GM10266 (cell line): ENCODE results near the gene KDM4C.

ENCODE experiments used
- DNase-seq: peaks from one replicate; pipeline ENCODE4 v3.0.0; 2012; ENCODE audit errors: extremely low spot score
- CTCF ChIP-seq: IDR thresholded peaks from 2 replicates; pipeline ENCODE4 v1.5.1; 2012; ENCODE audit warnings: mild to moderate bottlenecking, low read depth; ENCODE audit not compliant: control insufficient read depth, insufficient read depth; ENCODE audit errors: missing control alignments

Gene KDM4C

GRCh38 chr9:7001571-7001970 is 243.8 kb downstream of the KDM4C start:
- DNase-seq: no peak
- TF ChIP-seq CTCF: no peak

- no peak for TF ChIP-seq CTCF
Measured at GRCh38 chr9:7003861-7004260, 246.1 kb downstream of the KDM4C start.

GRCh38 chr9:7006417-7006816 is 248.6 kb downstream of the KDM4C start:
- no peak for TF ChIP-seq CTCF
- no peak for DNase-seq

More at GRCh38 chr9:7003861-7004260, 246.1 kb downstream of the KDM4C start:
- no peak for DNase-seq

- no peak for TF ChIP-seq CTCF
- no peak for DNase-seq
Measured at GRCh38 chr9:7008411-7008810, 250.6 kb downstream of the KDM4C start.

GRCh38 chr9:7009065-7009464 is 251.3 kb downstream of the KDM4C start:
- TF ChIP-seq CTCF: no peak
- no peak for DNase-seq

GRCh38 chr9:7011395-7012067 is 253.8 kb downstream of the KDM4C start:
- no peak for TF ChIP-seq CTCF
- DNase-seq: no peak

GRCh38 chr9:7027996-7028395 is 270.2 kb downstream of the KDM4C start:
- TF ChIP-seq CTCF: no peak
- DNase-seq: no peak
